ENCODE measurements around the gene PEX10.

- TF ChIP-seq EP300 (IDR thresholded peaks at IDR 0.05) (no peak), POLR2A (IDR thresholded peaks at IDR 0.05) (no peak)
Measured at GRCh38 chr1:2460203-2460602, 47.8 kb upstream of the PEX10 start.
